Right renal cortex interstitium (tissue), 3 donors: ENCODE data around the gene MCF2L. TPM values are rescaled to one million over a fixed set of nuclear protein-coding genes. Genes with fewer than 3 reads are reported as not detected.
"Not testable (repeated sequence)": the region's sequence is repeated elsewhere in the genome, so short reads cannot be mapped to it uniquely, and the experiment has no call there.

ENCODE experiments used
- DNase-seq, 3 donors: peaks; one replicate each; pipeline ENCODE4 v3.0.0-alpha.2; 2013; ENCODE audit warnings: low read depth in 3 of 3, low spot score in 2 of 3
- polyA plus RNA-seq, 3 donors: library from polyadenylated mRNA; unstranded; fragments of 120-200 nt; gene quantifications; one replicate each; pipeline ENCODE4 v1.2.1, GENCODE V29; 2013; ENCODE audit not compliant: insufficient read length in 3 of 3

Gene MCF2L
- polyA plus RNA-seq, 3 donors, result 22.3 to 26.3 (median 26.2) TPM

DNA sequence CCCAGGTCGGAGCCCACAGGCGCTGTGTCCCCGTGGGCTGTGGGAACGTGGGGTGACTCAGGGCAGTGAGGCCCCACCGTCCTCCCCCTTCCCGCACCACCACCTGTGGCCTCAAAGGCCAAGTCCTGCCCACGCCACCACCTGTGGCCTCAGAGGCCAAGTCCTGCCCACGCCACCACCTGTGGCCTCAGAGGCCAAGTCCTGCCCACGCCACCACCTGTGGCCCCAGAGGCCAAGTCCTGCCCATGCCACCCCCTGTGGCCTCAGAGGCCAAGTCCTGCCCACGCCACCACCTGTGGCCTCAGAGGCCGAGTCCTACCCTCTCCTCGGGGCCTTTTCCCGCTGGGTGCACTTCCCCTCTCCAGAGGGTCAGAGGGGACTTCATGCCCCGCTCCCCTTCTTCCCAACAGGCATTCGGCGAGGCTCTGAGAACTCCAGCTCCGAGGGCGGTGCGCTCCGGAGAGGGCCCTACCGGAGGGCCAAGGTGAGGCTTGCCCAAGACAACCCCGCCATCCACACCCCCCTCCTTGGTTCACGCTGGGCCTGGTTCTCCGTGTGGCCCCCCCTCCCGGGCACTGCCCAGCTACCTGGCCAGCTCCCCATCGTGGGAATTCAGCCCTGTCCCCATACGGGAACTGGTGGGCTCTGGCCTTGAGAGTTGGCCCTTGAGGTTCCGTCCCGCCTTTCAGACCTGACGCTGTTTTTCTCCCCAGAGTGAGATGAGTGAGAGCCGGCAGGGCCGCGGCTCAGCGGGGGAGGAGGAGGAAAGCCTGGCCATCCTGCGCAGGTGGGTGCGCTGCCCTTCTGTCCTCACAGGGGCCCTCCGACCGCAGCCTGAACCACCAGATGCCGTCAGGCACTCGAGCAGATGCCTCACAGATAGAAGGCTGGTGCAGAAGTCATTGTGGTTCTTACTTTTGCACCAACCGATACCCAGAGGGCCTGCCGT lies 109.2 kb downstream of the MCF2L start:
- no peak for DNase-seq

DNA sequence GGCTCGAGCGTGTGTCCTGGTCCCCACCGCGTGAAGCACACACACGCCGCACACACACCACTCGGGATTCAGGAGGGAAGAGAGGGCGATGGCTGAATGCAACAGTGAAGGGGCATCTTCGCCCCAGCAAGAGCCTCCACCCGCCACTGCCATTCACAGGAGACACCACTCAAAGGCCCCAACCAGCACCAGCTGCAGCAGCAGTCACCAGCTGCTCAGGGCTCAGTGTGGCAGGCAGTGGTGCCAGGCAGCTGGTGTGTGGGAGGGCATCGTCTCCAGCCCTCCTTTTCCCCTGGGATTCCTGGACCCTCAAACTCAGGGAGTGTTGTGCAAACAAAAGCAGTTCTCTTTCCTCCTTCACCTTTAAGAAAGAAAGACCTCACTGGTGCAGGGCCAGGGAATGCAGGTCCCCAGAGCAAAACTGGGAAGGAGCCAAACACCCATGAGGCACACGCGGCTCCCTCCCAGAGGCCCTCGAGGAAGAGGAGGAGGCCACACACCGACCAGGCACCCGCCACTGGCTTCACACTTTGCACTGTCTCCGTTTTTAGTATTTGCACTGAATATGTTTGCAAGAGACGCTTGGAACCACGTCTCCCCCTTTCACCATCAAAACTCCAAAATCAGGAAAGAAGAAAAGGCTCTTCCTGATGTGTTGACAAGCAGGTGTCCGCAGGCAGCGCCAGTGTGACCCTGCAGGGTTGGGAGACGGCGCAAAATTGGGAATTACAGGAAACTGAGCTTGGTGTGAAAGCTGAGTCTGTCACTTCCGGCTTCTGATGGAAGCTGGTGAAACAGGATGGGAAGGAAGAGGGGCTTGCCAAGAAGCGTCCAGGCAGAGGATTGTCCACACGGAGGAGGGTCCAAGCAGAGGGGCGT lies 110.1 kb downstream of the MCF2L start:
- no peak for DNase-seq

DNA sequence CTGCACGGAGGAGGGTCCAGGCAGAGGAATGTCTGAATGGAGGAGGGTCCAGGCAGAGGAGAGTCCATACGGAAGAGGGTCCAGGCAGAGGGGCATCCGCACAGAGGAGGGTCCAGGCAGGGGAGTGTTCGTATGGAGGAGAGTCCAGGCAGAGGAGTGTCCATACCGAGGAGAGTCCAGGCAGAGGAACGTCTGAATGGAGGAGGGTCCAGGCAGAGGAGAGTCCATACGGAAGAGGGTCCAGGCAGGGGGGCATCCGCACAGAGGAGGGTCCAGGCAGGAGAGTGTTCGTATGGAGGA lies 110.7 kb downstream of the MCF2L start:
- DNase-seq, result not testable (repeated sequence)

DNA sequence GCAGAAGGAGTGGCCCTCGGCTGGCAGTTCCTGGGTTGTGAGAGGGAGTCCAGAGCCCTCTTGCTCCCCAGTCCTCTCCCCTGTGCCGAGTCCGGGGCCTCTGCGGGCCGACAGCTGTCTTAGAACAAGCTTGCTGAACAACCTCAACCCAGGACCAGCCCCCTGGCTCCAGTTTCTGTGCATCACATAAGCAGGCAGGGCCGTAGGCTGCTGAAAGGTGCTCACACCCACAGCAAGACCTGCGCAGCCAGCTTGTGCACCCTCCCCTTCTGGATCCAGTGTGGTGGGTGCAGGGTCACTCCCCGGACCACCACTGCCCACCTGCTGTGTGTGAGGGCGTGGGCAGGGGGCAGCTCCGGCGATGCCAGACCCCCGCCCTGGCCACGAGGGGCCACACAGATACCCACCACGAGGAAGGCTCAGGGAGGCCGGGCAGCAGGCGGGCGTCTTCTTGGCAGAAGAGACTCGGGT lies 111.4 kb downstream of the MCF2L start:
- DNase-seq, result no peak

DNA sequence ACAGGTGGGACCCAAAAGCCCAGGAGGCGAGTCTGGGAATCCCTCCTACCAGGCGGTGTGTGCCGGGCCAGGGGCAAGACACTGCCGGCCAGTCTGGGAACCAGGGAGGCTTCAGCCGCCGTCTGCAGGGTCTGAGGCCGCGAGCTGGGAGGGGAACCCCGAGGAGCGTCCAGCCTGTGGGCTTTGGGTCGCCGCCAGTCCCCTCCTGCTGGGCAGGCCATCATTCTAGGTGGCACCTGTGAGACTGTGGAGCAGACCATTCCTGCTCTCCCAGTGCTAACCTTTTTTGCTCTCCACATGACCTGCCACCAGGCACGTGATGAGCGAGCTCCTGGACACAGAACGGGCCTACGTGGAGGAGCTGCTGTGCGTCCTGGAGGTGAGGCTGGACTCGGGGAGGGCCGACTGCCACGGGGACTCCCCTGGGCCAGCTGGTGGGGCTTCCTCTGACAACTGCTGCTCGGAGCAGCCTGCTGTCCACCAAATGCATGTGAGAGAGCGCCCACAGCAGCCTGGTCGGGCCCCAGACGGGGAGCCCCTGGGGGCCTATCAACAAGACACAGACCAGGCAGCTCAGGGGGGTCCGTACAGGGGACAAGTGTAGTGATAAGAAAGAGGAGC lies 112.0 kb downstream of the MCF2L start:
- no peak for DNase-seq

DNA sequence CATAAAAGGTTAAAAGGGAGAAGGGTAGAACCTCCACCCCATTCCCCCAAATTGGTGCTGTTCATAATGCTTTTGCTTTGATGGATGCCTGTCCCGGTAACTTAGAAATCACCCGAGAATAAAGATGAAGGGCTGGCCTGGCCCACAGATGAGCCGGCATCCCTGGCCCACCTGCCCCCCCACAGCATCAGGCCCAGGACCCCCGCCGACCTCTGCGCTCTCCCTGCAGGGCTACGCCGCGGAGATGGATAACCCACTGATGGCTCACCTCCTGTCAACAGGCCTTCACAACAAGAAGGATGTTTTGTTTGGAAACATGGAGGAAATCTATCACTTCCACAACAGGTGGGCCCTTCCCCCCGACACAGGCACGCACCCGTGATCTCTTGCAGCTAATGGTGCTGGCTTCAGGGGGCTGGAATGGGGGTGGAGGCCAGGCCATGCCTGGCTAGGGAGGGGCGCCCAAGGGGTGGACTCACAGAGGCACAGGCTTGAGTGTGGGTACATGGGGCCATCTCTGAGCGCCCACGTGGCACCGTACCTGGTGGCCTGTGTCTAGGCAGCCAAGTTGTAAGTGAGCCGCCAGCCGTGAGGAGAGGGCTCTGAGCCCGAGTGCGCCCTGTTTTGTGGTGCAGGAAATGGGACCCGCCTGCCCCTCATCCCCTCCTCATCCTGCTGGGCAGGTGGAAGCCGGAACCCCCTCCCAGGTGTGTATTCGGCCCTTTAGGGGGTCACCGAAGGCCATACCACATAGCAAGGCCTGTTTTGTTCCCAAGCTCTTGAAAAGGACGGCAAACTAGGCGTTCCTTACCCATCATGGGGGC lies 113.4 kb downstream of the MCF2L start:
- no peak for DNase-seq

DNA sequence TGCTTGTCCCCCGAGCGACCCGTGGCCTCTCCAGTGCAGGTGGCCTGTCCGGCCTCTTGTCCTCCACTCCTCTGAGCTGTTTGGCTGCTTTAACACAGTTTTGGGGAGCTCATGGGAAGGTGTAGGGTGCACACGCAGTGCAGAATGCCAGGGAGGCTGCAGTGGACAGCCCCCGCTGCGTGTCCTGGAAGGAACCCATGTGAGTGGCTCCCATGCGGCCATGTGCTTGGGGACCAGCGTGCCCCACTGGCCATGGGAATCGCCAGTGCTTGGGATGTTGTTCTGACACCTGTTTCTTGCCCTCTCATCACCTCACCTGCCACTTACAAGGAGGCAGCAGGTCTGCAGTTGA lies 114.0 kb downstream of the MCF2L start:
- no peak for DNase-seq

DNA sequence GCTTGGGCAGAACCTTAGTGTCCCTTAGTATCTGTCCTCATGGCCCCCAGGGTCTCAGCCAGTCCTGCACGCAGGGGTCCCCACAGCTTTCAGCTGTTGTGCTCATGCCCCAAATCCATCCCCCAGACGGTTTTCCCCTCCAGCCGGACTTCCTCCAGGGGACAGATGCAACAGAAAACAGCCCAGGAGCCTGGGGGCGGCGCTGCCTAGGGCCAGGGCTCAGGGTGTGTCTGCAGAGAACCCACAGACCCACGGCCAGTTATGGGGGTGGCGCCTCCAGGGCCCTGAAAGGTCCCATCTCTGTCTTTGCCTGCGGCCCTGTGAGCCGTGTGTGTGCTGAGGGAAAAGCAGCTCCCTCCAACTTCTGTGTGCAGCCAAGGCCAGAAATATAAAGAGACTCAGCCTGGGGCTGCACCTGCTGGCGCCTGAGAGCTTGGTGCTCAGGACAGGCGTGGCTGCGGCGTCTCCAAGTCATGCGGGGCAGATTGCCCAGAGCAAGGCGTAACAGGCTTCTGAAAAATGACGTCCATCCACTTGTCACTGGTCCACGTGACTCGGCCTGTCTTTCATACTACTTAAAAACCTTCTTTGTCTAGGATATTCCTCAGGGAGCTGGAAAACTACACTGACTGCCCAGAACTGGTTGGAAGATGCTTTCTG lies 114.5 kb downstream of the MCF2L start:
- no peak for DNase-seq

DNA sequence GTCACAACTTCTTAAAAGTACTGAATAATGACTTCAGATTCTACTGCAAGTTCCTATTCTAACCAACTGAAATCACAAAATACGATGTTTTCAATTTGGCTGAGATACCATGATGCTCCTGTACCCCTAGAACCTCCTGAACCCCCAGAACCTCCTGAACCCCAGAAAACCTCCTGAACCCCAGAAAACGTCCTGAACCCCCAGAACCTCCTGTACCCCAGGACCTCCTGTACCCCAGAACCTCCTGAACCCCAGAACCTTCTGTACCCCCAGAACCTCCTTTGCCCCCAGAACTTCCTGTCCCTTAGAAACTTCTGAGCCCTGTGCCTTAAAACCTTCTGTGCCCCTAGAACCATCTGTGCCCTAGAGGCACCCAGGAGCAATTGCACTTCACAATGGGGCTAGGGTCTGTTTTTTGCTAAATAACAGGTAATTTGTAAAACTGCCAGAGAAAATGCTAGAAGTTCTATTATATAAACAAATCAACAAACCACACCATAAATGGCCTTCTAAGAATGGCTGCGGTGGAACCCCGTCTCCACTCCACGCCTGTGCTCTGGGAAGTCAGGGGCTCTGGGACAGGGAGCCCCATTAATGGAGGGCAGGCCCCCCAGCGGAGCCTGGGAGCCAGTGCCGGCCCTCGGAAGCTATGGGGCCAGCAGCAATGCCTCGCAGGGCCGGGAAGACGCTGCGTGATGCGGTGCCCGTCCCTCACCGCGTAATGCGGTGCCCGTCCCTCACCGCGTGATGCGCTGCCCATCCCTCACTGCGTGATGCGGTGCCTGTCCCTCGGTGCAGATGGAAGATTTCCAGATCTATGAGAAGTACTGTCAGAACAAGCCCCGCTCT lies 115.3 kb downstream of the MCF2L start:
- no peak for DNase-seq

DNA sequence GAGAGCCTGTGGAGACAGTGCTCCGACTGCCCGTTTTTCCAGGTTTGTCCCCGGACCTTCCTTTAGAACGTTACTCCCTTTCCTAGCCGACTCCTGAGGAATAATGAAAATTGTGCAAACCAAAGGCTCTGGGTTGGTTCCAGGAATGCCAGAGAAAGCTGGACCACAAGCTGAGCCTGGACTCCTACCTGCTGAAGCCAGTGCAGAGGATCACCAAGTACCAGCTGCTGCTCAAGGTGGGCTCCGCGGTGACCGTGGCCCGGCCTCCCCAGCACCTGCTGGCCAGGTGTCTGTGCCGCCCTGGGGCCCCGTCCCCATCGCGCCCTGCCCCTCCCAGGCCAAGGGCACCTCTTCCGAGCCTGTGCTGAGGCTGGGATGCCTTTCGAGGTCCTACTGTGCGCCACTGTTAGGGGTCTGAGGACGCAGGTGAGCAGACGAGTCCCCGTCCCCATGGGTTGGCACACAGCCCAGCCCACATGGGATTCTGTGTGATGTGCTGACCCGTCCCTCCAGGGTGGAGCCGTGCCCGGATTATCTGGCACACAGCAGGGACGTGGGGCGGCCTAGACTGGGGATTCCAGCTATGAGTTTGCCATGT lies 116.0 kb downstream of the MCF2L start:
- DNase-seq, result no peak

DNA sequence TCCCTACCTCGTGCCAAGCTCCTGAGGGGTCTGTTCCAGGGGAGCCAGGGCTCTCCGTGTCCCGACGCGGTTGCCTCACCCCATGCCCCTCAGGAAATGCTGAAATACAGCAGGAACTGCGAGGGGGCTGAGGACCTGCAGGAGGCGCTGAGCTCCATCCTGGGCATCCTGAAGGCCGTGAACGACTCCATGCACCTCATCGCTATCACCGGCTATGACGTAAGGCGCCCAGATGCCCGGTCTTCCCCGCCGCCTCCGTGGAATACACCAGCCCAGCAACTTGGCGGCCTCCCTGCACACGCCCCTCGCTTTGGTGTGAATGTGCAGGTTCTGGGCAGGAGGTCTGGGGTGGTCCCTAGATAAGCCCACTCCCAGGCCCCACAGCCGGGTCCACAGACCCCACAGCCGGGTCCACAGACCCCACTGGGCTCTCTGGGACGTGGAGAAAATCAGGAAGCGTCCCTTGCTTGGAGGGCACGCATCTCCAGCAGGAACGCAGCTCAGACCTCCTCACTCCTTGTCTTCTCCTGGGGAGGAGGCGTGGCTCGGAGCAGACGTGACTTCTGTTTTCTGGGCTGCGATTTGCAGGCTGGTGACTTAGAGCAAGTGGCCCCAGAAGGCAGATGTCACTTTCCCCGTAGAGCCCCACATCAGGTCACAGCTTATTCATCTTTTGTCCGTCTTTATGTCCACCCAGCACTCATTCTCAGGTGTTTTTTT lies 117.2 kb downstream of the MCF2L start:
- DNase-seq, result no peak

DNA sequence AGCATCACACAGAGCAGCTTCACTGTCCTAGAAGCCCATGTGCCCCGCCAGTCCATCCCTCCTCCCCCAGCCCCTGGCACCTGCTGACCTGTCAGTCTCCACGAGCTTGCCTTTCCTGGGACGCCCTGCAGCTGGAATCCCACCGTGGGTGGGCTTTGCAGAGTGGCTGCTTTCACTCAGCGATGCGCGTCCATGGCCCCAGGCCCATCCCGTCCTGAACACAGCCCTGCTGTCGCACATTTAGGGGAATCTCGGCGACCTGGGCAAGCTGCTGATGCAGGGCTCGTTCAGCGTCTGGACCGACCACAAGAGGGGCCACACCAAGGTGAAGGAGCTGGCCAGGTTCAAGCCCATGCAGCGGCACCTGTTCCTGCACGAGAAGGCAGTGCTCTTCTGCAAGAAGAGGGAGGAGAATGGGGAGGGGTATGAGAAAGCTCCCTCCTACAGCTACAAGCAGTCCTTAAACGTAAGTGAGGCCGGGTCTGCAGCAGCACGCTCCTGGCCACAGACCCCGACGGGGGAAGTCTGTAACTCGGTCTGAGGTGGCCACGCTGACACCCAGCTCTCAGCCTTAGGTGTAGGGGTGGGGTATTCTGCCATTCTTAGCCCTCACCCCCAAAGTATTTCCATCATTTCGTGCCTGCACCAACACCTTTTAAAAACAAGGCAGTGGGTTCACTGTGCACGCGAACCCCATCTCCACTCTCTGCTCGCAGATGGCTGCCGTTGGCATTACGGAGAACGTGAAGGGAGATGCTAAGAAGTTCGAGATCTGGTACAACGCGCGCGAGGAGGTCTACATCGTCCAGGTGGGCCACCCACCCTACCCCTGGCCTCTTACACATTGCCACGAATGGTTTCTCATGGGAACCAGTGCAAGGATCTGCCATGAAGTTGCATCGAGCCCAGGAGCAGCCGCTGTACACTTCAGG lies 118.2 kb downstream of the MCF2L start:
- DNase-seq, result no peak

DNA sequence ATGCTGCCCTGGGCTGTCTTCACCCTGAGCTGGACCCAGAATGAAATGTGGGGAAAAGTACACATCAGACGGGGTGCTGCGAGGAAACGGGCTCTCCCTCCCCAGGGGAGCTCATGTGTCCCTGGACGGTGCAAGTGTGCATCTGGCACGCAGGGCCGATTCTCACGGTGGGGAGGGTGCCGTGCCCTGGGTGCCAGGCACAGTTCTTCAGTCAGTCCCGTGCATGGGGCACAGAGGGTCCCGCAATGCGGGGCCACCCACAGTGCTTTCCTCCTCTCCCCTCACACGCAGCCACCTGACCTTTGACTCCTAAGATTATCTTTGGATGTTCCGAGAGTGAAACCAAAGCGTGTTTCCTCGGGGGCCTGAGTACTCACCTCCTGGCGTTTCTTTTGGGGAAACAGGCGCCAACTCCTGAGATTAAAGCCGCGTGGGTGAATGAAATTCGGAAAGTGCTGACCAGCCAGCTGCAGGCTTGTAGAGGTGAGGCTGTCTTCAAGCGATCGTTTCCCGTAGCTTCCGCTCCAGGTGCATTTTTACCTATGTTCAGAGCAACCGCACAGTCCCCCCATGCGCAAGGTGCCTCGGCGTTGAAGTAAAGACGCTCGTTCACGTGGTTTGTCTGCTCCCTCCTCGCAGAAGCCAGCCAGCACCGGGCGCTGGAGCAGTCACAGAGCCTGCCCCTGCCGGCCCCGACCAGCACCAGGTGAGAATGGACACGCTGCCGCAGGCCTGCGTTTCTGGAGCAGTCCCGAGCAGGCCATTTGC lies 119.1 kb downstream of the MCF2L start:
- DNase-seq, result no peak

DNA sequence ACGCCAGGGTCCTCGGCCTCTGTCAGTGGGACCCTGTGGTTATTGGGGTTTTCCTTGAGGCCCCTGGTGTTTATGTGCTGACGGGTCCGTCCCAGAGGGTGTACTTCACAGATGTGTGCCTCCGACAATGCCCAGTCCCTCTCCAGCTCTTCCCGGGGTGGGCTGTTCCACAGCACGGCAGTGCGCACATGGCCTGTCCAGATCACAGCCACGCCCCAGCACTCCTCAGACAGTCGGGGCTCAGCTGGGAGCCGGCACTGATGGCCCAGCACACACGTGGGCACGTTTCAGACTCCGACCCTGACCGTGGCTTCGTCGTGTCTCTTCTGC lies 119.6 kb downstream of the MCF2L start:
- no peak for DNase-seq

DNA sequence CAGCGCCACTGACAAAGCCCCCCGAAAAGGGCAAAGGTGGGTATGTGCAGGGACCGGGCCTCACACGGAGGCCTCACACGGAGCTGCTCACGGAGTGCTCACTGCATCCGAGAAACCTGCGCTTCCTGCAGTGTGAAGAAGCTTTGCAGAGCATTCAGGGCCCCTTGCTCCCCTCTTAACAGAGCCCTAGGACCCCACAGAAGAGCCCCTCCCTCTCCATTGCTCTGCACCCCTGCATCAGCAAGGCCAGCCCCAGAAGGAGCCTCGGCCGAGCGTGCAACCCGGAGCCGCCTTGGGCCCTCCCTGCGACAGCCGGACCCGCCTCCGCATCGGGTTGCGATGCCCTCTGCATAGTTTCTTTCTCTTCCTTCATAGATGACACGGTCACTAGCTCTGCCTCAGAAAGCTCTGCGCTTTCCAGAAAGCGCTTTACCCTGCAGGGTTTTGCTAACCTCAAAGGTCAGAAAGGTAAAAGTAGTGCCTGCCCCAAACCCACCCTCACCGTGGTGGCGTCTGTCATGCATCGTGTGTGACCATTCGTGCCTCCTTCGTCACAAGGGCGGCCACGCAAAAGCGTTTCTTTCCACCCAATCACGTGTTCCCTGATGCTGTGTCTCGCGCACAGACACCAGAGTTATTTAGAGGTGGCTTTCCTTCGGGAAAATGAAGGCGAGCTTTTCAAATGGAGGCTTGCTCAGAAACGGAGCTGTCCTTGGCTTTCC lies 120.8 kb downstream of the MCF2L start:
- no peak for DNase-seq

DNA sequence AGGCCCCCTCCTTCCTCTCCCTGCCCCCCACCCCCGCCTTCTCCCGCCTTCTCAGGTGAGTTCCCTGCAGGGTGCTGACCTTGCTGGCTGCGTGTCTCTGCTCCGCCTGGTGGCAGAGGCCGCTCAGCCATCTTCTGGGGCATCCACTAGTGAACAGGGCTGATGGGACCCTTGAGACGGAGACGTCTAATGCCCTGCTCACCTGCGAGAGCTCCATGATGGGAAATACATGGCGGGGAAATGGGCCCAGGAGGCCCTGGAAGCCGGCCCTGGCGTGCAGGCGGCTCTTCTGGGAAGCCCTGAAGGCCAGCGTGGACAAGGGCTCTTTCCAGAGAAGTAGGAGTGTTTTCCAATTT lies 121.4 kb downstream of the MCF2L start:
- no peak for DNase-seq
